ENCODE data around the gene WDR46. TPM values are rescaled to one million over a fixed set of nuclear protein-coding genes. Genes with fewer than 3 reads are reported as not detected.

Gene WDR46
- total and polyA plus RNA-seq, 2 of the 13 experiments (the other 11 are each of a cell fraction or from before 2014, with no cell fraction given) = 47.4 to 105 TPM

GRCh38 chr6:33312361-33313104, 23.5 kb upstream of the WDR46 start (continued):
- TF ChIP-seq MEIS1 (CRISPR knock-in tag; IDR thresholded peaks at IDR 0.05; ENCODE audit: borderline replicate concordance) (no peak), GATAD2A (CRISPR knock-in tag; IDR thresholded peaks at IDR 0.05) (peak; percentile 67; the same call in 1 of the 2 replicates), TOE1 (CRISPR knock-in tag; IDR thresholded peaks at IDR 0.05) (no peak), CBX1 (IDR thresholded peaks at IDR 0.05; ENCODE audit: low read depth) (no peak), SIN3A (IDR thresholded peaks at IDR 0.05; ENCODE audit: borderline replicate concordance, low read depth, low read length) (peak; percentile 12; the same call in 1 of the 2 replicates), TRAFD1 (CRISPR knock-in tag; IDR thresholded peaks at IDR 0.05; ENCODE audit: borderline replicate concordance) (0 out of 2 replicates have a peak, but pooled peaks have one; percentile 0), HOXA7 (CRISPR knock-in tag; IDR thresholded peaks at IDR 0.05) (no peak), NFKBIZ (CRISPR knock-in tag; IDR thresholded peaks at IDR 0.05) (0 out of 2 replicates have a peak, but pooled peaks have one; percentile 37), ZNF567 (CRISPR knock-in tag; IDR thresholded peaks at IDR 0.05; ENCODE audit: borderline replicate concordance) (no peak), LCORL (IDR thresholded peaks at IDR 0.05) (no peak), LCORL (CRISPR knock-in tag; IDR thresholded peaks at IDR 0.05) (no peak), ZNF256 (CRISPR knock-in tag; conservative IDR thresholded peaks at IDR 0.05) (no peak), JARID2 (CRISPR knock-in tag; IDR thresholded peaks at IDR 0.05; ENCODE audit: insufficient replicate concordance) (no peak), ZNF773 (CRISPR knock-in tag; IDR thresholded peaks at IDR 0.05; ENCODE audit: borderline replicate concordance) (no peak), RAD51 (IDR thresholded peaks at IDR 0.05; ENCODE audit: borderline replicate concordance) (no peak), POLR2AphosphoS5 (IDR thresholded peaks at IDR 0.05; ENCODE audit: low read depth, low read length) (no peak; the same call in 1 of the 2 replicates), ZSCAN5A (CRISPR knock-in tag; IDR thresholded peaks at IDR 0.05; ENCODE audit: borderline replicate concordance) (no peak), TEAD3 (CRISPR knock-in tag; optimal IDR thresholded peaks at IDR 0.05; ENCODE audit: borderline replicate concordance) (peak; percentile 59), KMT2B (CRISPR knock-in tag; IDR thresholded peaks at IDR 0.05) (peak; percentile 36; the same call in 1 of the 2 replicates), ZNF24 (IDR thresholded peaks at IDR 0.05) (no peak), KDM5A (IDR thresholded peaks at IDR 0.05; ENCODE audit: borderline replicate concordance, low read length) (no peak; the same call in 1 of the 2 replicates), MAZ (IDR thresholded peaks at IDR 0.05; ENCODE audit: borderline replicate concordance, low read depth, low read length) (peak; percentile 54), MAZ (CRISPR knock-in tag; IDR thresholded peaks at IDR 0.05; ENCODE audit: low read depth) (peak; percentile 89), MTA1 (CRISPR knock-in tag; IDR thresholded peaks at IDR 0.05; ENCODE audit: borderline replicate concordance) (peak; percentile 47), POGZ (CRISPR knock-in tag; IDR thresholded peaks at IDR 0.05) (no peak), ZFAT (CRISPR knock-in tag; conservative IDR thresholded peaks at IDR 0.05) (no peak), ZMYM3 (CRISPR knock-in tag; IDR thresholded peaks at IDR 0.05) (no peak), IKZF4 (CRISPR knock-in tag; IDR thresholded peaks at IDR 0.05; ENCODE audit: borderline replicate concordance, low read depth, not compliant biosample characterization) (no peak), SMAD9 (CRISPR knock-in tag; IDR thresholded peaks at IDR 0.05) (no peak), TEAD2 (CRISPR knock-in tag; IDR thresholded peaks at IDR 0.05) (no peak), ZNF44 (CRISPR knock-in tag; IDR thresholded peaks at IDR 0.05) (no peak)
